ENCODE data around the gene GSTM5. TPM values are rescaled to one million over a fixed set of nuclear protein-coding genes. Genes with fewer than 3 reads are reported as not detected.
"Not testable (repeated sequence)": the region's sequence is repeated elsewhere in the genome, so short reads cannot be mapped to it uniquely, and the experiment has no call there.

The GSTM5 gene
- total RNA-seq, 1 donor from 2014 or later = 0.20 TPM

GRCh38 chr1:109671067-109671466 is 41.0 kb upstream of the GSTM5 start:
- DNase-seq = no peak
- TF ChIP-seq, protein P1, sequence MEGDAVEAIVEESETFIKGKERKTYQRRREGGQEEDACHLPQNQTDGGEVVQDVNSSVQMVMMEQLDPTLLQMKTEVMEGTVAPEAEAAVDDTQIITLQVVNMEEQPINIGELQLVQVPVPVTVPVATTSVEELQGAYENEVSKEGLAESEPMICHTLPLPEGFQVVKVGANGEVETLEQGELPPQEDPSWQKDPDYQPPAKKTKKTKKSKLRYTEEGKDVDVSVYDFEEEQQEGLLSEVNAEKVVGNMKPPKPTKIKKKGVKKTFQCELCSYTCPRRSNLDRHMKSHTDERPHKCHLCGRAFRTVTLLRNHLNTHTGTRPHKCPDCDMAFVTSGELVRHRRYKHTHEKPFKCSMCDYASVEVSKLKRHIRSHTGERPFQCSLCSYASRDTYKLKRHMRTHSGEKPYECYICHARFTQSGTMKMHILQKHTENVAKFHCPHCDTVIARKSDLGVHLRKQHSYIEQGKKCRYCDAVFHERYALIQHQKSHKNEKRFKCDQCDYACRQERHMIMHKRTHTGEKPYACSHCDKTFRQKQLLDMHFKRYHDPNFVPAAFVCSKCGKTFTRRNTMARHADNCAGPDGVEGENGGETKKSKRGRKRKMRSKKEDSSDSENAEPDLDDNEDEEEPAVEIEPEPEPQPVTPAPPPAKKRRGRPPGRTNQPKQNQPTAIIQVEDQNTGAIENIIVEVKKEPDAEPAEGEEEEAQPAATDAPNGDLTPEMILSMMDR (IDR thresholded peaks at IDR 0.05; ENCODE audit: partially characterized antibody, unreplicated experiment) = no peak
- Mint-ChIP-seq H3K27me3 (ENCODE audit: unreplicated experiment) (peaks cover 7% of the 10 kb centered on the region), H3K27ac (ENCODE audit: unreplicated experiment) (no peak overlapping the region), H3K36me3 (ENCODE audit: unreplicated experiment) (no peaks in the 10 kb centered on the region), H3K4me1 (ENCODE audit: low read depth, unreplicated experiment) (peaks cover 6% of the 10 kb centered on the region), H3K4me3 (ENCODE audit: unreplicated experiment) (no peak overlapping the region), H3K9me3 (ENCODE audit: unreplicated experiment) (peaks cover 5% of the 10 kb centered on the region)

- not testable (repeated sequence) for H3K36me3 Mint-ChIP-seq (ENCODE audit: unreplicated experiment); DNase-seq; H3K4me1 Mint-ChIP-seq (ENCODE audit: low read depth, unreplicated experiment); H3K4me3 Mint-ChIP-seq (ENCODE audit: unreplicated experiment); H3K27me3 Mint-ChIP-seq (ENCODE audit: unreplicated experiment); H3K9me3 Mint-ChIP-seq (ENCODE audit: unreplicated experiment); H3K27ac Mint-ChIP-seq (ENCODE audit: unreplicated experiment)
Observed at GRCh38 chr1:109673861-109674260, 38.2 kb upstream of the GSTM5 start.

DNA sequence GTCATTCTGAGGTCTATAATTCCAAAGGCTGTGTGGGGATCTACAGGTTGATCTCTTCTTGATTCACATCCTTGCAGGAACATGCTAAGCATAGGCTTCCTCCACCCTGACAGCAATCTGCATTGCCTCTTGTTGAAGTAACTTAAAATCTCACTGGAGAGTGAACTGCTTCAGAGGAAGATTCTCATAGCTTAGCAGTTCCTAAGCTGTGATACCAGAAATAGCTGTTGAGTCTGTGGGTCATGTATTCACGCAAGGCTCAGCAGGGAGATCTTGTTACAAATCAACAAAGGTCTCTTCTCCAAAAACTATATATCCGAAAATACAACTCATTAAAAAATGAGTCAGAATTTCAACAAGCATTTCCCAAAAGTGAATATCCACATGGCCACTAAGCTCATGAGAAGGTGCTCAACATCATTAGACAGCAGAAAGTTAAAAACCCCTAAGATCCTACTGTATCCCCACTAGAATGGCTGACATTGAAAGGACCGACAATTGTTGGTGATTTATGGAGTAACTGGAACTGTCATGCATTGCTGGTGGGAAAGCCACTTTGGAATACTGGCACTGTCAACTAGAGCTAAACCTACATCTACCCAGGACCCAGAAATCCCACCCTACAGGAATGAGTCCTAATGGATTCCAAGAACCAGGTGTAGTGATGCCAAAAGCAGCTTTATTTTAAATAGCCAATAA is 35.2 kb upstream of the GSTM5 start:
- H3K9me3 Mint-ChIP-seq (ENCODE audit: unreplicated experiment); H3K4me1 Mint-ChIP-seq (ENCODE audit: low read depth, unreplicated experiment); H3K27me3 Mint-ChIP-seq (ENCODE audit: unreplicated experiment); H3K36me3 Mint-ChIP-seq (ENCODE audit: unreplicated experiment); H3K4me3 Mint-ChIP-seq (ENCODE audit: unreplicated experiment); H3K27ac Mint-ChIP-seq (ENCODE audit: unreplicated experiment); DNase-seq: not testable (repeated sequence)

DNA sequence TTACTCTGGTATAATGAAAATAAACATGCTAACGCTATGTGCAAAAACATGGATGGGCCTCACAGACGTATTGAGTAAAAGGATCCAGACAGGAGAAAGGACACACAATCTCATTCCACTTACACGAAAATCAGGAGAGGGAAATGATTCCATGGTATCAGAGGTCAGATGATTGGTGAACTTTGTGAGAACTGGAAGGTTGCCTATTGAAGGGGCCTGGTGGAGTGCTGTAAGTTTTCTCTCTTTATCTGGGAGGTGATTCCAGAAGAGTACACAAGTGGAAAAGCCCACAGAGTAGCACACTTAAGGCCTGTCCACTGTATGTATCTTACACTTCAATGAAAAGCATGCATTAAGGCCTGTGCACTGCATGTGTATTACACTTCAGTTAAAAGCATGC is 34.6 kb upstream of the GSTM5 start:
- H3K4me1 Mint-ChIP-seq (ENCODE audit: low read depth, unreplicated experiment) = no peaks in the 10 kb centered on the region

DNA sequence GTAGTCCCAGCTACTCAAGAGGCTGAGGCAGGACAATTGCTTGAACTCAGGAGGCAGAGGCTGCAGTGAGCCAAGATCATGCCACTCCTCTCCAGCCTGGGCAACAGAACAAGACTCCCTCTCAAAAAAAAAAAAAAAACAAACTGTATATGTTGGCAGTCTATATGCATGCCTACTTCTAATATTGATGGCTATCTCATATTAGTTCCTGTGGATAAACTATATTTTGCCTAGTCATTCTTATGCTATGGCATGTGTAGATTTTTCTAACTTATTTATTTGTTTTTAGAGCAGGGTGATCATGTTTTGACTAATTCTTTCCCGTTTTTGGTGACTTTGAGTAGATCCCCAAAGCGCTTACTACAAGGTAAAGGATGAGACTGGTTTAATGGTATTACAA is 33.4 kb upstream of the GSTM5 start:
- not testable (repeated sequence) for H3K27ac Mint-ChIP-seq (ENCODE audit: unreplicated experiment); H3K36me3 Mint-ChIP-seq (ENCODE audit: unreplicated experiment); H3K4me1 Mint-ChIP-seq (ENCODE audit: low read depth, unreplicated experiment); H3K9me3 Mint-ChIP-seq (ENCODE audit: unreplicated experiment); H3K4me3 Mint-ChIP-seq (ENCODE audit: unreplicated experiment); DNase-seq; H3K27me3 Mint-ChIP-seq (ENCODE audit: unreplicated experiment)

More for the DNA sequence above, 34.6 kb upstream of the GSTM5 start:
- Mint-ChIP-seq H3K27ac (ENCODE audit: unreplicated experiment) (no peak overlapping the region), H3K4me3 (ENCODE audit: unreplicated experiment) (no peak overlapping the region), H3K36me3 (ENCODE audit: unreplicated experiment) (no peaks in the 10 kb centered on the region), H3K27me3 (ENCODE audit: unreplicated experiment) (no peaks in the 10 kb centered on the region), H3K9me3 (ENCODE audit: unreplicated experiment) (no peaks in the 10 kb centered on the region)
- TF ChIP-seq, protein P1 (IDR thresholded peaks at IDR 0.05; ENCODE audit: partially characterized antibody, unreplicated experiment) = no peak
- no peak for DNase-seq

DNA sequence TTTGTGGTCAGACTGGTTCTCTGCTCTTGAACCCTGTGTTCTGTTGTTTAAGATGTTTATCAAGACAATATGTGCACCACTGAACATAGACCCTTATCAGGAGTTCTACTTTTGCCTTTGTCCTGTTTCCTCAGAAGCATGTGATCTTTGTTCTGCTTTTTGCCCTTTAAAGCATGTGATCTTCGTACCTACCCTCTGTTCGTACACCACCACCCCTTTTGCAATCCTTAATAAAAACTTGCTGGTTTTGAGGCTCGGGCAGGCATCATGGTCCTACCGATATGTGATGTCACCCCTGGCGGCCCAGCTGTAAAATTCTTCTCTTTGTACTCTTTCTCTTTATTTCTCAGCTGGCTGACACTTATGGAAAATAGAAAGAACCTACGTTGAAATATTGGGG is 27.3 kb upstream of the GSTM5 start:
- H3K36me3 Mint-ChIP-seq (ENCODE audit: unreplicated experiment); H3K27me3 Mint-ChIP-seq (ENCODE audit: unreplicated experiment); H3K4me1 Mint-ChIP-seq (ENCODE audit: low read depth, unreplicated experiment); H3K27ac Mint-ChIP-seq (ENCODE audit: unreplicated experiment); H3K9me3 Mint-ChIP-seq (ENCODE audit: unreplicated experiment); DNase-seq; H3K4me3 Mint-ChIP-seq (ENCODE audit: unreplicated experiment): not testable (repeated sequence)

DNA sequence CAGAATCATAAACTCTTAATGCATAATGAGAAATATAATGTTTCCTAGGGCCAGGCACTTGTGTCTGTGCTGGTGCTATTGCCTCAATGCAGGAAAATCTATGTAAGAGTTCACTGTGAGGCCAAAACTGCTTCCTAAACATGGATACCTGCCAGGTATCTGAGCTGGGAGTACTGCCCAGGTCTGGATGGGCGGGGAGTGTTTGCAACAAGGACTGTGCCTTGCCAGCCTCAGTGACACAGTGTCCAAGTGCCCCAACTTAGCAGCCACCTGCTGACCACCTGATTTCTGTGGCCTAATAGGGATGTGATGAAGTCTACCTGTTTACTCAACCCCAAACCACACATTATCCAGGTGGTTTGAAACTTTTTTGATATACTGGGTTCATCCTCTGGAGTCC is 26.7 kb upstream of the GSTM5 start:
- H3K4me3 Mint-ChIP-seq (ENCODE audit: unreplicated experiment); H3K27me3 Mint-ChIP-seq (ENCODE audit: unreplicated experiment); DNase-seq; H3K9me3 Mint-ChIP-seq (ENCODE audit: unreplicated experiment); H3K36me3 Mint-ChIP-seq (ENCODE audit: unreplicated experiment); H3K27ac Mint-ChIP-seq (ENCODE audit: unreplicated experiment); H3K4me1 Mint-ChIP-seq (ENCODE audit: low read depth, unreplicated experiment): not testable (repeated sequence)

GRCh38 chr1:109685890-109686289 is 26.2 kb upstream of the GSTM5 start:
- not testable (repeated sequence) for H3K27ac Mint-ChIP-seq (ENCODE audit: unreplicated experiment)

DNA sequence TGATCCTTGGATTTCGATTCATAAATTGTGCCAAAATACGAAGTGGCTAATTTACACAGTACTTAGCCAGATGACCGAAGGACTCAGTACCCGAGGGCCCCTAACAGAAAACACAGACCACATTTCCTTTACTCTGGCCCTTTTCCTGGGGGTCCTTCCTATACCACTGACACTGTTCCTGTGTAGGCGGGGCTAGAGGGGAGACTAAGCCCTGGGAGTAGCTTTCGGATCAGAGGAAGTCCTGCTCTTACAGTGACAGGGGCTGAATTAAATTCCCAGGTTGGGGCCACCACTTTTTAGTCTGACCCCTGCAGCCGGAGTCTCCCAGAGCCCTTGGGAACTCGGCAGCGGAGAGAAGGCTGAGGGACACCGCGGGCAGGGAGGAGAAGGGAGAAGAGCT is 24.9 kb upstream of the GSTM5 start:
- H3K4me1 Mint-ChIP-seq (ENCODE audit: low read depth, unreplicated experiment); H3K36me3 Mint-ChIP-seq (ENCODE audit: unreplicated experiment); H3K27me3 Mint-ChIP-seq (ENCODE audit: unreplicated experiment): not testable (repeated sequence)

More at GRCh38 chr1:109685890-109686289, 26.2 kb upstream of the GSTM5 start:
- H3K4me3 Mint-ChIP-seq (ENCODE audit: unreplicated experiment); H3K27me3 Mint-ChIP-seq (ENCODE audit: unreplicated experiment); H3K36me3 Mint-ChIP-seq (ENCODE audit: unreplicated experiment); DNase-seq; H3K4me1 Mint-ChIP-seq (ENCODE audit: low read depth, unreplicated experiment); H3K9me3 Mint-ChIP-seq (ENCODE audit: unreplicated experiment): not testable (repeated sequence)

More for the DNA sequence above, 24.9 kb upstream of the GSTM5 start:
- not testable (repeated sequence) for DNase-seq; H3K4me3 Mint-ChIP-seq (ENCODE audit: unreplicated experiment); H3K9me3 Mint-ChIP-seq (ENCODE audit: unreplicated experiment); H3K27ac Mint-ChIP-seq (ENCODE audit: unreplicated experiment)

Measured in glutamatergic neuron (in vitro differentiated cells).